Stimulated activated CD4-positive, alpha-beta T cell treated with anti-CD3 and anti-CD28 coated beads, Interleukin-4, amount 100 ng/mL, for 4 hours (primary cell): Measurements from ENCODE around the gene PPP2R5B.
A peak's percentile ranks its signal among the peaks of the same experiment; 100 is the strongest.

Experiments
- DNase-seq, 2 experiments: peaks; one replicate each; pipeline ENCODE4 v3.0.0-alpha.2; 2020

PPP2R5B gene

DNA sequence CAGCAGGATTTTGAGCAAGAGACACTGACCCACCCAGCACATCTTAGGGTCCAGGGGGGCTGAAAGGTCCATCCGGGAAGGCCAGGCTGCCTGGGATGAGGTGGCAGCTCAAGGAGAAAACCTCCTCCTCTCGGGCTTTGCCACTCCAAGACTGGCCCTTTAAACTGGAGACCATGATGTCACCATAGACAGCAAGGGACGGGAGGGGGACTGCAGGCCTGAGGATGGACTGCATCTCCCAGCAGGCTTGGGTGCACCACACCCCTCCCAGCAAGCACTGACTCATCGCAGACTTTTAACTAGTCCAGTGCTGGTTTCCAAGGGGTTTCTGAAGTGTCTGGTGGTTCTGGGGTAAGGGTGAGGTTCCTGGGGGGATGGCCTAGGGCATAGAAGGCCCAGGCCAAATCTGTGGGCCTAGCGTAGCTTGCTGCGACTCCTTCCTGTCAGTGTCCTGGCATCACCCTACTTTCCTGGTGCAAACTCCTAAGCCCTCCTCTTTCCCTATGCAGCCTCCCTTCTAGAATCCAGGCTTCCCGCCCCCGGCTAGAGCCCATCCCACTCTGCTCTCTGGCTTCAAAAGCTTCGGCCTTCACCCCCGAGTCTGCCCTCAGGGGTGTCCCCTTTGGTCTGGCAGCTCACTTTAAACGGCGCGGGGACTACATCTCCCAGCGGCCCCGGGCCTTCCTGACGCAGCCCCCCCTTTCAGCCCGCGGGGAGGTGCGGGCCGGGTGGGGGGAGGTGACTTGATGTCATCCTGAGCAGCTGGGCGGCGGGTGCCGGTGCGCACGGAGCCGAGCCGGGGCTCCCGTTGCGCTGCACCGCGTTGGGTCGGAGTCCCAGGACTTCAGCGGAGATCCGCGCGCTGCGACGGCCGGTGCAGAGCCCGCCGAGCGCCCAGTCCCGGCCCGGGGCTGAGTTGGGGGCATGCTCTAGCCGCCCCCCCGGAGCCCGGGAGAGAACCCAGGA lies at the start of gene PPP2R5B:
Gene PPP2R5B (plus strand): TSS at position 746 of the 966 bp plus-strand sequence. CDS start 1,046 bp downstream, outside the sequence.
- DNase-seq, result peak; percentile 89

DNA sequence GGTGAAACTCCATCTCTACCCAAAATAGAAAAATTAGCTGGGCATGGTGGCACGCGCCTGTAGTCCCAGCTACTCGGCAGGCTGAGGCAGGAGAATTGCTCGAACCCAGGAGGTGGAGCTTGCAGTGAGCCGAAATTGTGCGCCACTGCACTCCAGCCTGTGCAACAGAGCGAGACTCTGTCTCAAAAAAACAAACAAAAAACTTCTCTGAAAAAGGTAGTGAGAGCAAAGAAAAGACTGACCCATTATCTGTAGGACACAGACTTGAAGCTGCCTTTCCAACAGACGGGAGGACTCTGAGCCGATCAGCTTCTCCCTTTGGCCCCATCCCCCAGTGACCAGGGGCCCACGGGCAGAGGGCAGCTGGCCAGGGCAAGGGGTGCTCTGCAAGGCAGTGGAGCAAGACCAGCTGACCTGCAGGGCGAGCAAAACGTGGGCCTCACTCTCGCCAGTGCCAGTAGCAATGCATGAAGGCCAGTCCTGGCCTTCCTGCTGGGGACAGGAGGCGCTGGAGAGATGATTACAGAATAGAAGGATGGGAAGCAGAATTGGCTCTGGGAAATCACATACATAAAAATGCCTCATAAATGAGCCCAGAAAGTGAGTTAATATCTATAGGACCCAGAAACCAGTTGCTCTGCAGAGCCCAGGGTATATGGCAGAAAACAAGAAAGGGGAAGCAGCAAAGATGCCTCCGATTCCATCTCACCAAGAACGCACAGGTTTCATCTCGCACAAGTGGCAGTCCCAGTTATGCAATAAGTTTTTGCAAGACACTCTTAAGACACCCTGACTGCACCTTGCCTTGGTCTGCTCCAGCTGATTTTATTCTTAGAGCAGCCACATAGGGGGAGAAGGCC lies 48.9 kb upstream of the PPP2R5B start:
- DNase-seq, result no peak

DNA sequence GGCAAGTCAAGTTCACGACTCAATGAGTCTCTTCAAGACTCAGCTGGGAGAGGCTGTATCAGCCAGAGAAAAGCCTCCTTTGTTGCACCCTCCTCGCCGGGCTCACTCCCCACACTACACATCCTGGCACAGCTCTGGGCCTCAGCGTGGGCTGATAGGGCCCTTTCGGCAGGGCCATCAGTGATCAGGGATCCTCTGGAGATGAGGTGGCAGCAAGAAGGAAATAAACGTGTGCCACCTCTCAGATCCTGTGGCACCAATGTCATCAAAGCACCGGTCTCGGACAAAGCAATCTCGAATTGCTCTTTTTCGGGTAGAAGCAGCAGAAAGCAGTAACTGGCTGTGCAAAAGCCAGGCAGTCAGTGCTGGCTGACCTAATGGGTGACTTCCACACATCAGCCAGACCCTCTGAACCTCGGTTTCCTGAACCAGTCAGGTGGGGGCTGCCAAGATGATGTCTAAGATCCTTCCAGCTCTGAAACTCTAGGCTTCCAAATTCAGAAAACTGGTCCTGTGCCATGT lies 48.2 kb upstream of the PPP2R5B start:
- DNase-seq, result no peak

DNA sequence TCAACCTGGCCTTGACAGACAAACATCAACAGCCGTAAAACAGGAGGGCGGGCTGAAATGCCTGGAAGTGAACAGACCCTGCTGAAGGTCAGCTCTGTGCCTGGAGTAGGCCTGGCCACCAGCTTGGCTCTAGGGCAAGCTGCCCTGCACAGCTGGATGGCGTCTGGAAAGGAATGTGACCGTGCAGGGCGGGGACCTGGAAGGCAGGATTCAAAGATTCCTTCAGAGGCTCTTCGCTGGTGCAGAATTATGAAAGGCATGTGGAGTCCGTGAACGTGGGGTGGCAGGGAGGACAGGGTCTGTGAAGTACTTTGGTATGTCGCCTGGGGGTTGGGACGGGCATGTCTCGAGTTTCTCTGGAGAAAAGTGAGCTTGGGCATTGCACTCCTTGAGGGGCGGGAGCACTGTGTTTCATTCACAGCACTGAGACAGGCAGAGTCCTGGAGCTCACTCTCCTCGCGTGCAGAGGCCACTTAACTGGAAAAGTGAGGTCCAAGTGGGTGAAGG lies 47.6 kb upstream of the PPP2R5B start:
- no peak for DNase-seq

DNA sequence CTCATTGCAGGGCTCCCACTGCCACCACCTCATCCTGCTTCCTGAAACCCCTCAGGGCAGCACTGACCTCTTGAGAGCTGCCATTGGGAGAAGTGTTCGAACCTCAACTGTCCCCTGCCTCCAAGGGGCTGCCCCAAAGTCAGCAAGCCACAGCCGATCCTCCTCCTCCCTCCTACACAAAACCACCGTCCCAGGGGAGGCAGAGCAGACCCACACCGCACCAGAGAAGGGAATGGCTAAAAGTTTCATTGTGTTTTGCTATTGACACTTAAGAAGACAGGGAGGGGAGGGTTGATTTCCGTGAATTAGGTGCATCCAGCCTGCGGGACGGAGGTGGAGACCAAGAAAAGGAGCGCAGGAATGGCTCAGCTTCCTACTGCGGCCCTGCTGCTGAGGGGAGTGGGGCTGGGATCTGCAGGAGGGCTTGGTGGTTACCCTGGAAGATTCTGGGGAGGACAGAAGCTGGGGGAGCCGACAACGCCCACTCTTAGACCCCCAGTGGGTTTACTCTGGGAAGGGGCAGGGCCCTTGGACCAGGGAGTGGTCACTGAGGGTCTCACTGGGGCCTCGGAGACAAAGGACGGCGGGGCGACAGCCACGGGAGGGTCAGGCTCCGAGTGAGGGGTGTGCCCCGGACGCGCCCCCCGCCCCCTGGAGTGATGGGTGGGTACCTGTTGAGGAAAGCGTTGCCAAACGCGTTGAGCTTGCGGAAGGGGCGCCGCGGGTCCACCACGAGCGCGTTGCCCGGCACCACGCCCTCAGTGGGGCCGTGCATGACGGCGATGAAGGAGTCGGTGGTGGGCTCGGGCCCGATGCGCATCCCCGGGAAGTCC lies 46.9 kb upstream of the PPP2R5B start:
- peak in 1 of 2 experiments; percentile 26 for DNase-seq

DNA sequence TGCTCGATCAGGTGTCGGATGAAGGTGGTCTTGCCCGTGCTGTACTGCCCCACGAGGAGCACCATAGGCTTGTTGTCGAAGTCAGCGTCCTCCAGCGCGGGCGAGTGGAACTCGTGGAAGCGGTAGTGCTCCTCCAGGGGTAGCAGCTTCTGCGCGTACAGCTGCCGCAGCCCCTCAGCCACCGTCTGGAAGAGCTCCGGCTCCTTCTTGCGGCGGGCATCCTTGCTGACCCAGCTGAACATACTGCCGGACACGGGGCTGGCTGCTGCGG lies 46.3 kb upstream of the PPP2R5B start:
- DNase-seq, result no peak

DNA sequence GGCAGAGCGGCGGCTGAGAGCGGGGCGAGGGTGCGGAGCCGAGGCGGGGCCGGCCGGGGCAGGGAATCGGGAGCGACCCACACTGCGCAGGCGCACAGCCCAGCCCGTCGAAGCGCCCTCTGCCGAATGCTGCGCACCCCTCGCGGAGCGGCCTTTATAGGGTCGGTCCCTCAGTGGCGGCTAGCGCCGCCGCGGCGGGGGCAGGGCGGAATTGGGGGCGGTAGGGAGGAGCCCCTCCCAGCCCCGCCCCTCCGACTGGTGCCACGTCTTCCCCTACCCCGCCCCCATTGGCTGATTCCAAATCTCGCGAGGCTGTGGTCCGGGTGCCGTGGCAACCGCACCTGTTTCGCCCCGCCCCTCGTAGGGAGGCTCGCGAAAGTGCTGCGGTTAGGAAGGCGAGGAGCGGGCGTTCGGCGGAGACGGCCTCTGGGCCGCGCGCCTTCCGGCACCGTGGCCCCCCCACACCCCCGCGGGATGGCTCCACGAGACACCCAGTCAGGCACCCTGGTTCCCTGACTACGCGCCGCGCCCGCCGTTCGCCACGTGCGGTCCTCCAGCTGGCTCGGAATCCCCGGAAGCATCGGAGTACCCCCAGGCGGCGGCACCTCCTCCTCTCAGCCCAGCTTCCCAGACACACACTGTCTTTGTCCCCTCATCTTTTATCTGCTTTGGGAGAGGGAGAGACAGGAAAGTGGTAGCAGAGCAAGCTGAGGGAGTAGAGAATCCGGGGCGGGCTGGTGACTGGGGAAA lies 45.8 kb upstream of the PPP2R5B start, which contains the start of gene EHD1:
Gene EHD1 (minus strand): TSS at position 128 of the 750 bp plus-strand sequence. CDS start 157 bp downstream, outside the sequence.
- peak; percentile 99 for DNase-seq

DNA sequence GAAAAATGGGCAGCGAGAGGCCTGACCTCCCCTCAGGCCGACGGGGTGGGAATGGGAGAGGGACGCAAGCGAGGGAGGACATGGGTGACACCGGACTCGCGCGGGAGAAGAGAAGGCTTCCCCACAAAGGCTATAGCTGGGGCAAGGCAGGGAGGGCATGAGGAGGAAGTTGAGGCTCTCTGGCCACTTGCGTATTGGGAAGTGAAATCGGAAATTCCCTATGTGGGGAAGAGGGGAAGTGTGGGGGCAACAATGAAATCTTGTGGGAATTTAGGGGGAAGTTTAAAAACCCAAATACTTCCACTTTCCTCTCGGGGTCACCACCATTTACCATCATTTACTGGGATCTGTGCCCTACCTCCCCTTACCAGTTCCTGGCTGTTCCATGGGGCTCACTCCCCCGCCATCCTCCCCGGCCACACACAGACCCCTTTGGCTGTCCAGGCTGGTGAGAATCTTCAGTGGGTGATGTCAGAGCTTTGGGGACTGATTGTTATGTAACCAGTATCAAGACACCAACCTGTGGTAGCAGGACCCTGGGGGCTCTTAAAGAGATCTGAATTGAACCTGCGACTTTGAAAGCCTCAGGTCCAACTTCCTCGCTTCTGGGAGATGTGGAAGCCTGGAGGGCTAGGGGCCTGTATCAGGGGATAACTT lies 45.1 kb upstream of the PPP2R5B start:
- DNase-seq, result no peak

DNA sequence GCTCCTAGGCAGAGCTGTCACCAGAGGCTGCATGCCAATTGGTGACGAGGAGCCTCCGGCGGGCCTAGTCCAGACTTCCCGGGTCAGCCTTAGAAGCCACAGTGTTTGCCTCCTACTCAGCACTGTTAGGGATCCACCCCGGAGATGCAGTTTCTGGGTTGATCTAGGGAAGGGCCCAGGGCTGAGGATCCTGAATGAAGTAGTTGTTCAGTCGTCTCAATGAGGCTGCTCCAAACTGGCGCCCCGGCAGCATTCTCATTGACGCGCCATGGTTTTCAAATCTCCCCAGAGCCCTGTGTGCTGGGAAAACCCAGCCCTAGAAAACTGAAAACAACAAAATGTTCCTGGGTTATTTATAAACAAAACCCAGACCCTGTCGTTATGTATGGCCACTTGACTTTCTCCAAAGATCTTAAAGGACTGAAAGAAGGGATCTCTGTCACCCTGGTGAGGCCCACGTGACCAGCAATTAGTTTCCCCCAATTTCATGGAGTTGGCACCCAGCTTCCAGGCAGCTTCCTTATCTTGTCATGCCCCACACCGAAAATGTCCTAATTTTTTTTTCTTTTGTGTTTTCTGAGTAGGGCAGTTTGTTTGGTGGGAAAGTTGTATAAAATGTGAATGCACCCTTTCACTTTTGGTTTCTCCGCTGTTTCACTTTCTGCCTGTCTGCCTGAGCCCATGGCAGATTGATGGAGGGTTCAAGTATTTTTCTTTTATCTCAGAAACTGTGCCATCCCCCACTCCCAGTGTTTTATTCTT lies 44.1 kb upstream of the PPP2R5B start:
- no peak for DNase-seq

DNA sequence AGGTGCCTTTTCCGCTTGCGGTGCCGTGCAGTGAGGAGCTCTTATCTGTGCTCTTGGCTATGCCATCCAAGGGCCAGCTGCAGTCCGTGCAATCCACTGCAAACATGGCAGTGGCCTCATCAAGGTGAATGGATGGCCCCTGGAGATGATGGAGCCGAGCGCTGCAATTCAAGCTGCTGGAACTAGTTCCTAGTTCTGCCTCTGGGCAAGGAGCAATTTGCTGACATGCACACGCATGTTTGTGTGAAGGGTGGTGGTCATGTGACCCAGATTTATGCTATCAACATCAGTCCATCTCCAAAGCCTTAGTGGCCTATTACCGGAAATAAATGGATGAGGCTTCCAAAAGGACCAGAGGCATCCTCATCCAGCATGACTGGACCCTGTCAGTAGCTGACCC lies 43.0 kb upstream of the PPP2R5B start:
- DNase-seq, result no peak

DNA sequence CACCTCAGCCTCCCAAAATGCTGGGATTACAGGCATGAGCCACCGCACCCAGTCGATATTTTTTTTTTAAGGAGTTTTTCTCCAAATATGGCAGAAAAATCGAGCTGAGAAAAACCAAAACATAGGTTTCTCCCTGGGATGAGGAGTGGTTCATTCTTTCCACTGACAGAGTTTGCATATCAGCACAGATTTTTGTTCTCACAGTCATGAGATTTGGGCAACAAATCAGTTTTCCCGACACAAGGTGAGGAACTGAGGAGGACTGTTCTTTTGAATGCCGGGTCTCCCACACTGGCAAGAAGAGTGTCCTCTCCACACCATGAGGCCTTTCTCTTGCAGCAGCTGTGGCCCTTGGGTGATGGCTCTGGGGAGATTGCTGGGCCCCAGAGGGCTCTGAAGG lies 42.2 kb upstream of the PPP2R5B start:
- no peak for DNase-seq

DNA sequence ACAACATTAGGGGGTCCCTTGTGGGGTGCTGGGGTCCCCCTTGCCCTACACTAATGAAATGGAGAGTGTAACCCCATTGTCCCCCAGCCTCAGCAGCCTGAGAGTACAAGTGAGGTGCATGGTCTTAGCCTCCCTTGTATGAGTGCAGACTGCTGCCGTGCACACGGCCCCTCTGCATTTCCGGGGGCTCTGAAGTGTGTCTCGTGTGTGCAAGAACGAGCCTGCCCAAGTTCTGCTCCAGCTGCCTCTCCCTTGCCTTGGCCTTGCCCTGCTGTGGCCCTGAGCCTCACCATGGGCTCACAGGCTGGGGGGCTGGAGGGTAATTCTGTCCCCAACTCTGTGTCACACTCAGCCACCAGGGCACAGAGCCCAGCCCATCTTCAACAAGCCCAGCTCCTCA lies 40.9 kb upstream of the PPP2R5B start:
- no peak for DNase-seq

DNA sequence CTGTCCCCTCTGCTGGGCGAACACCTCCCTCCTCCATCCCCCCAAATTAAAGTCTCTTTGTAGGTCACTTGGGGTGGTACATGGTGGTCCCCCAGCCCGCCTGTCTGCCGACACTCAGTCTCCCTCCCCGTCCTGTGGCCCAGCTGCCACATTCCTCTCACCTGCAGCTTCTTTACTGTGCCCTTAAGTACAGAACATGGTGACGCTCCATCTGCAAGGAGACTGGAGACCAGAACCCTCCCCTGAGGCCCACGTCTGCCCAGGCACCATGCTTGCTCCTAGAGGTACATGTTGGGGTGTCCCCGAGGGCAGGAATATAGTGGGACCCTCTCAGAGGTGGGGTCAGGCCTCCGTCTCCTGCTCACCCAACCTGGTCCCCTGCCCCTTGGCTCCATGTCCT lies 40.5 kb upstream of the PPP2R5B start:
- no peak for DNase-seq

DNA sequence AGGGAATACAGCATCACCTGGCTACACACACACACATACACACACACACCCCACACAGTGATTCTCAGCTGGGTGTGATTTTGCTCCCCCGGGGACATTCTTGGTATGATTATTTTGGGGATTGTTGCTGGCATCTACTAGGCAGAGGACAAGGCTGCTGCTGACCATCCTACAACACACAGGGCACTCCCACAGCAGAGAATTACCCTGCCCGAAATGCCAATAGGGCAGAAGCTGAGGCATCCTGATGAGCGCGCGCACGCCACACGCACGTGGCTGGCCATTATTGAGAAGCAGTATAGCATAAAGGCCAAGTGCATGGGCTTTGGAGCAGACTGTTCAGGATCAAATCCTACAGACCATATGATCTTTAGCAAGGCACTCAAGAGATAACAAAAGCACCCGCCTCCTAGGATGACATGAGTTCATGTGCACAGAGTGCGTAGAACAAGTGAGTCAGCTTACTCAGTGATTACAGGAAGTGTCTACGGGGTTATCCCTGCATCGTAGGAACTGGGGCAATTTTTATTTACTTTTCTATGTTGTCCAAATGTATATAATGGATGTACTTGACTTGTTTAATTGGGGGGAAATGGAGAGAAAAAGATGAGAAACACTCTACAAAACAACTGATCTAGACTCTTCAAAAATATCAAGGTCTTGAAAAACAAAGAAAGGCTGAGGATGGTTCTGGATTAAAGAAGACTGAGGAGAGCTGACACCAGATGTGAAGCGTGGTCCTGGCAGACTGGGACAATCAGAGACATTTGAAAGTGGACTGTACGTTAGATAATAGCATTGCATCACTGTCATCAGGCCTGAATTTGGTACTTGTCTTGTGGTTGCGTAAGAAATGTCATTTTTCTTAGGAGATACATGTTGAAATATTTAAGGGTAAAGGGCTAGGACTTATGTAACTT lies 38.9 kb upstream of the PPP2R5B start:
- peak in 1 of 2 experiments; percentile 57 for DNase-seq

DNA sequence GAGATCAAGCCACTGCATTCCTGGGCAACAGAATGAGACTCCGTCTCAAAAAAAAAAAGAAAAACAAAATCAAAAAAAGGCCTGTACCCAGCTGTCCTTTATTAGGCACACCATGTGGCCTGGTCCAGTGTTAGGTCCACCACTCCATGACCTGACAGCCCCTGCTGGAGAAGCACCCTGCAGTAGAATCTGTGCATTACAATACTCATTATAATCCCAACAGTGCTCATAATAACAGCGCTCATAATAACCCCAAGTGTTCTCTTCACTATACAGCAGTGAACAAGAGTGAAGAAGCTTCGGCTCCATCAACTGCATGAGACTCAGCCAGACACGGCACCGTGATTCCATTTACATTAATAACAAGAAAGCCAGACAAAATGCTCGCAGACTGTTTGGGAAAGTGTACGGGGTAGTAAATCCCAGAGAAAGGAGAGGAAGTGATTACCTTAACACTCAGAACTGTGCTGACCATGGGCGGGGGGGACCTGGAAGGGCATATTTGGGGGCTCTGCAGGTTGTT lies 37.2 kb upstream of the PPP2R5B start:
- DNase-seq, result no peak

DNA sequence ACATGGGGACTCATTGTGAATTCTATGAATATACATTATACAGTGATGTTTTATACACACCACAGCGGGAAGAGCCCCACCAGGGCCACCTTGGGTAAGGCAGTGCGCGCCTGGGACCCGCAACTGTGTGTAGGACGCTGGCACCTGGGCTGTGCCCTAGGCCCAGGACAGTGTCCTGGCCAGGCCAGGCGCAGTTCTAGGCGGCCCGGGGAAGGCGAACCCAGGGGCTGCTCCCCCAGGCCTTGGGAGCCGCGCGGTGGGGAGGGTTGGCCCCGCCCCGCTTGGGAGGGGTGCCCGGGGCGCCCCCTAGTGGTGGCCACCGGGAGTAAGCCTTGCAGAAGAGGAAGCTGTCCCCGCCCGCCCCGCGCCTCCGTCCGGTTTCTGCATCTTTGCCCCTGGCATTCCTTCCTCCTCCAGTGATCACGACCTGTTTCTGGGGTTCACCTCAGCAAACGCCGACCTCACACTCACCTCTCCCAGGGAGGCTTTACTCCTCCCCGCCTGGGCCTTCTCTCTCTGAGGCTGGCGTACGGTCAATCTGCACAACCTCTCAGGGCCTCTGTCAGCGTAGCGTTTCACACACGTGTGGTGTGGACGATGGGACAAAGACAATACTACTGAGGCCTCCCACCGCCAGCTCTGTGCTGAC lies 36.6 kb upstream of the PPP2R5B start:
- peak; percentile 73 to 88 for DNase-seq

DNA sequence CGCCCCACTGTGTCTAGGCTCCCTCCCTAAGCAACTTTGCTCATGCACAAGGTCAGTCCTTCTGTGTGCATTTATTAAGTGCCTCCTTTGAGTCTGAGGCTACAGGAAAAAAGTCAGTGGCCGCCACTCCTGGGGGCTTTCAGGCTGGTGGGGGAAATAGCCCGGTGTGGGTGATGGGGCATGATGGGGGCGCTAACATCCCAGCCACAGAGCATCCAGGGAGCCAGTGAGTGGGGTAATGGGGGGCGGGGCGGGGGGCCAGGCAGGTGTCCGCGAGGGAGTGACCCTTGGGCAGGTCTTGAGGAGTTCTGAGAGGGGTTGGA lies 36.1 kb upstream of the PPP2R5B start:
- DNase-seq, result no peak

DNA sequence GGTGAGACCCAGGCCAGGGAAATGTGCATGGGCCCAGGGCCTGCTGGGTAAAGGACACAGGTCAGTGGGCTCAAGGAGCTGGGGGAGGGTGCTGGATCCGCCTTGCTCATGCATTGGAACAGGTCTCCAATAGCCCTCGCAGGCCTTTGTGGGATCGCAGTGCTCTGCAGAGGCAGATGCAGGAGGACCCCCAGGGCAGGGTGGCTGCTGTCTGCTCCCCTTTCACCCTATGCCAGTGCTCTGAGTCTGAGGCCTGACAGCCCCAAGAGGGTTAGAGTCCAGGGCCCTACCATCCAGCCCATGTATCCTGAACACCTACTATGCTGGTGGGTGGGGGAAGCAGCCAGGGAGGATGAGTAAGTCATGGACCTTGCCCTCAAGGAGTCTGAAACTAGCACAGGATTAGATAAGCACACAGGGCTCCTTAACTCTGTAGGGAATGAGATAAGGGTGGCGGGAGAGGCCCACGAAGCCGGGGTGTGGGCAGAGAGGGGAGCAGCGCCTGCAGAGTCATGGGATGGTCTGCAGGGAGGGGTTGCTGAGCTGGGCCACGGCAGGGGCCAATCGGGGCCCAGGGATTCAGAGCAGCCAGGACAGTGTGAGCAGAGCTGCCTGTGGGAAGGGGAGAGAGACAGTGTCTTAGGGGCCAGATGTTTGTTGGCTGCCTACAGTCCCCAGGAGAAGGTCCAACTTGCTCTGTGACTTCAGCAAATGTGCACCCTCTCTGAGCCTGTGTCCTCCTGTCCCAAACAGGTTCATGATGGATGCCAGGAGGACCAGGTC lies 35.6 kb upstream of the PPP2R5B start:
- DNase-seq, result no peak
